MM.1S (cell line): Measurements from ENCODE around the gene USP40.

Source experiments
- CTCF ChIP-seq: fragments of 300-600 bp; sonication (generic); IDR thresholded peaks from 2 replicates; pipeline ENCODE4 v1.5.1; 2016; ENCODE audit warnings: antibody characterized with exemption, low read length, mixed read lengths
- EZH2 ChIP-seq: fragments of 300-600 bp; sonication (generic); optimal IDR thresholded peaks from 2 replicates; pipeline ENCODE3; 2017; ENCODE audit warnings: low read depth, mild to moderate bottlenecking, antibody characterized with exemption, low read length, mixed read lengths
- EZH2phosphoT487 ChIP-seq: fragments of 300-600 bp; sonication (generic); IDR thresholded peaks from 2 replicates; pipeline ENCODE4 v1.6.1; 2018; ENCODE audit warnings: antibody characterized with exemption, low read length

- TF ChIP-seq CTCF = no peak
- TF ChIP-seq EZH2 = no peak
- no peak for TF ChIP-seq EZH2phosphoT487
These were observed 109.2 kb downstream of the USP40 start for GRCh38 chr2:233457356-233457755.
